Posterior cingulate gyrus (tissue), 11 donors: ENCODE measurements around the gene FAM156A.
"Not testable (repeated sequence)": the region's sequence is repeated elsewhere in the genome, so short reads cannot be mapped to it uniquely, and the experiment has no call there.

Experiments used
- DNase-seq, 10 donors: peaks; one replicate each; pipeline versions ENCODE4 v3.0.0 to v3.0.0-alpha.2; 2020 to 2021; ENCODE audit warnings: mixed read lengths in 3 of 10
- intact Hi-C: fragments of 100-400 bp; cut with DNase I; formaldehyde crosslinking; loops from one replicate; pipeline ENCODE4 v1.15.1; 2023

FAM156A gene

GRCh38 chrX:52967922-52968321, 9.6 kb upstream of the FAM156A start:
- intact Hi-C loops, DNase-seq: not testable (repeated sequence)

DNA sequence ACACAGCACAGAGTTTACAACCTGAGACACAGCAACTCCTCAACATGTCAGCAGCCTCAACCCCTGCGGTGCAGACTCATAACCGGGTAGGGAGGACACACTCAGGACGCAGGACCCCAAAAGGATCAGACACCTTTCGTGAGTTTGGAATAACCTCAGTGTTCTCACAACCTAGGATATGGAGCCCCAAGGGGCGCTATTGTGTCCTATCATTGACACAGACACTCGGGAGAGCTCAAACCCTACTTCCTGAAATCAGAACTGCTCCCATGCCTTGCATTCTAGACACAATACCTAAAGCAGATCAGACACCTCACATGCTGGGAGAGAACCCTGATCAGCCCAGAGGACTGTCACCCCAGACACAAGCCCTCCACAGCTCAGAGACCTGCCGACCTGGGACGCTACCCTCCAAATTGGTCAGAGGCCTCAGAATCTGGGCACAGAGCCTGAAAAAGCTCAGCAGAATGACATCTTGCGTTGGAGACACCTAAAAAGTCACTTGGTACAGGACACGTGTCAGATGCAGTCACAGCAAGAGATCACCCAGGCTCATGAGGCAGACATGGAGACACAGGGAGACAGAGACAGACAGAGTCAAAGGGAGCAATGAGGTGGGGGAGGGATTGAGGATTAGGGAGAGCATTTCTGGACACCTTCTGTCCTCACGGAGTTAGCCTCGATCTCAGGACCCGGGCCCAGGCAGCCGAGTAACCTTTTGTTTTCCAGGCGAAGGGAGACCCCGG, 8.8 kb upstream of the FAM156A start:
- DNase-seq, intact Hi-C loops: not testable (repeated sequence)

GRCh38 chrX:52958961-52959360, 643 bp upstream of the FAM156A start:
- DNase-seq, intact Hi-C loops: not testable (repeated sequence)

- intact Hi-C loops, DNase-seq: not testable (repeated sequence)
Observed at GRCh38 chrX:52949884-52950283, 8.4 kb downstream of the FAM156A start.

DNA sequence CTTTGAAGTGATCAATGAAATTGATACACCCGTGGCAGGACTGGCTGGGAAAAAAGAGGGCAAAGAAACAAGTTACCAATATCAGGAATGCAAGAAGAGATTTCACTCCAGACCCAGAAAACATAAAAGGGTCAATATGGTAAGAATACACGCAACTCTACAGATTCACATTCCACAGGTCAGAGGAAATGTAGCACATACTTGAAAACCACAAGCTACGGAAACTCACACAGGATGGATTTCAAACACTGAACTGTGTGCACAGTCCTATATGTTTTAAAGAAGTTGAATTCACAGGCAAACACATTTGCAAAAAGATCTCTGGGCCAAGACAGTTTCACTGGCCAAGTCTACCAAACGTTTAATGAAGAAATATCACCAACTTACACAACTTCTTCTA, 9.0 kb downstream of the FAM156A start:
- intact Hi-C loops = not testable (repeated sequence)

DNA sequence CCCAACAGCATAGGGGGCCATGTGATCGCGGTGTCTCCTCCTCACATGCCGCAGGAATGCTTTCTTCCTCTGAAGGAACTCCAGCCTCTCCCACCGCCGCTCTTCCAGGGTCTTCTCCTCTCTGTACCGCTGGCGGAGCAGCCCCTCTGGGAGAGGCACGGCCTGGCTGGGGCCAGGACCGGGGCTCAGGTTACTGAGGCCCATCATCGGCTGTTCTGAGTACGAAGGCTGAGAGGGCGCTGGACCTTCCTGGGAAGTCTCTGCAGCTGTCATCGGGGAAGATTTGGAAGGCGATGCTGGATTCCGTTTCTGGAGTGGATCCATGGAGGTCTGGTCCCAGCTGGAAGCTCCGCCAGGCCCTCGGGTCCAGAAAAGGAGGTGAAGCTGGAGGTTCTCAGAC, 10.1 kb downstream of the FAM156A start:
- DNase-seq, intact Hi-C loops: not testable (repeated sequence)

More for the DNA sequence above, 9.0 kb downstream of the FAM156A start:
- not testable (repeated sequence) for DNase-seq

DNA sequence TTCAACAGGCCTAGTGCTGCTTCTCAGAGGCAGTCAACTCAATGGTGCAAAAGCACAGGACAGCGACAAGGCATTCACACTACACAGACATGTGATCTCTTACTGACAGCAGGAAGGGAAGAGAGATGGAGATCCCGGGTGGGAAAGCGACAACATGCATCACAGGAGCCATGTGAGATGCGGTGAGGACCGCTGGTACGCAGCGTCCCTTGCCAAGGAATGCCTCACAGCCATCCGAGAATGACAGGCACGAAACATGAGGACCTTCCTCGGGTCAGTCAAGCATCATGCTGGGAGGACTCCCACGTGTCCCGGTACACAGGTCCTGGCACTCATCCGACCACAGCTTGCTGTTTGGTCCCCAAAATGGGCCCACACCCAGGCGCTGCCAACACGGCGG, 10.8 kb downstream of the FAM156A start:
- intact Hi-C loops, DNase-seq: not testable (repeated sequence)

GRCh38 chrX:52945838-52946494, 12.4 kb downstream of the FAM156A start:
- intact Hi-C loops, DNase-seq: not testable (repeated sequence)

DNA sequence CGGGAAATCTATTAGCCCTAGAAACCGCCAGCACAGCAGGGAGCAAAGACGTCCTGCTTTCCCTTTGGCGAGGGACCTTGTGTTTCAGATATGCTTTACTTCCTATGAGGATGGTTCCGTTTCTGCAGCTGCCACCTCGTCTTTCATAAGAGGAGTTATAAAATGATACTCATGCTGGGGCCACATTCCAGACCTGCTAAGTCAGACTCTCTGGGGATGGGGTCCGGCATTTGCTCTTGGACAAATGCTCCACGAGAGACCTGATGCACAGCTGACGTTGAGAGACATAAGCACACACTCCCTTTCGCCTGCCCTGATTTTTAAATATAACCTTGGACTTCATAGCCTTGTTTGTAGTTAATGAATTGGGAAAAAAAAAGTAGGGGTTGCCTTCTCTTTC, 16.6 kb downstream of the FAM156A start:
- DNase-seq, intact Hi-C loops: not testable (repeated sequence)

GRCh38 chrX:52940704-52941103, 17.6 kb downstream of the FAM156A start:
- intact Hi-C loops, DNase-seq: not testable (repeated sequence)

DNA sequence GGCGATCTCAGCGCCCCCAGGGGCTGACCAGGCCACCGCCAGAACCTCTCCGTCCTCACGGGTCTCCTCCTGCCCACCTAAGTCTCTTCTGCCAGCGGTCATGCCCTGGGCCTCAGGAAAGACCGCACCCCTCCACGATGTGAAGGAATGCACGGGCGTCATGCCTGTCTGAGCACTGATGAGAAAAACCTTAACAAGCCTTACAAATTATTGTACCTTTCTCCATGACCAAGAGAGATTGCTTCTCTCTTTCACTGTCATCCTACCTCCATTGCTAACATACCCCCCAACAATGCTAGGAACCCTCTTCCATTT, 22.9 kb downstream of the FAM156A start:
- intact Hi-C loops, DNase-seq: not testable (repeated sequence)

- peak; percentile 83 to 99 (median 96) for DNase-seq
- intact Hi-C loops = no loop called here
Observed at GRCh38 chrX:52934704-52935469, 23.4 kb downstream of the FAM156A start.

GRCh38 chrX:52933976-52934703, 24.2 kb downstream of the FAM156A start:
- DNase-seq = no peak
- intact Hi-C loops = no loop called here

GRCh38 chrX:52933213-52933612, 25.1 kb downstream of the FAM156A start:
- intact Hi-C loops = no loop called here
- DNase-seq = no peak

DNA sequence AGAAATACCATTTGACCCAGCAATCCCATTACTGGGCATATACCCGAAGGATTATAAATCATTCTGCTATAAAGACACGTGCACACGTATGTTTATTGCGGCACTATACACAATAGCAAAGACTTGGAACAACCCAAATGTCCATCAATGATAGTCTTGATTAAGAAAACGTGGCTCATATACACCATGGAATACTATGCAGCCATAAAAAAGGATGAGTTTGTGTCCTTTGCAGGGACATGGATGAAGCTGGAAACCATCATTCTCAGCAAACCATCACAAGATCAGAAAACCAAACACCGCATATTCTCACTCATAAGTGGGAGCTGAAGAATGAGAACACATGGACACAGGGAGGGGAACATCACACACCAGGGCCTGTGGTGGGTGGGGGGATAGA, 28.1 kb downstream of the FAM156A start:
- DNase-seq, intact Hi-C loops: not testable (repeated sequence)

DNA sequence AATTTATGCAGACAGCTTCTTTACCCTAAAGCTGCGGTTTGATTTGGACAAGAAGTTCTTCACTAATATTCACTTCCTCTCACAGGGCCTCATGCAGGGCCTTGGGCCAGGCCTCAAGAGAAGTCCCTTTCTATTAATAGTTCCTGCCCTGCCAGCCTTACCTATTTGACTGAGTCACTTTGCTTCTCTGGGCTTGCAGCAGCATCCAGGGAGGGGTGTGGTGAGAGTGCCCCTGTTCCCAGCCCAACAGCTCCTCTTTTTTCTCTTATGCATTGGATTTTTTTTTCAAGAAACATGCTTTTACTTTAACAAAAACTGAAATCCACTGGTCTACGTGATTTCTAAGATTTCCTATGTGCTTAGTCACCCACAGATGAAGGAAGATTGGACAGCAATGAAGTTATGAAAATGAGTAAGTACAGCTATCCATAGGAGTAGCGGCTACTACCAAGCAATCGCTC, 34.5 kb downstream of the FAM156A start:
- no peak for DNase-seq
- intact Hi-C loops = no loop called here

GRCh38 chrX:52914704-52915103, 43.6 kb downstream of the FAM156A start:
- intact Hi-C loops, DNase-seq: not testable (repeated sequence)

- intact Hi-C loops, DNase-seq: not testable (repeated sequence)
Observed at GRCh38 chrX:52913681-52914080, 44.6 kb downstream of the FAM156A start.

DNA sequence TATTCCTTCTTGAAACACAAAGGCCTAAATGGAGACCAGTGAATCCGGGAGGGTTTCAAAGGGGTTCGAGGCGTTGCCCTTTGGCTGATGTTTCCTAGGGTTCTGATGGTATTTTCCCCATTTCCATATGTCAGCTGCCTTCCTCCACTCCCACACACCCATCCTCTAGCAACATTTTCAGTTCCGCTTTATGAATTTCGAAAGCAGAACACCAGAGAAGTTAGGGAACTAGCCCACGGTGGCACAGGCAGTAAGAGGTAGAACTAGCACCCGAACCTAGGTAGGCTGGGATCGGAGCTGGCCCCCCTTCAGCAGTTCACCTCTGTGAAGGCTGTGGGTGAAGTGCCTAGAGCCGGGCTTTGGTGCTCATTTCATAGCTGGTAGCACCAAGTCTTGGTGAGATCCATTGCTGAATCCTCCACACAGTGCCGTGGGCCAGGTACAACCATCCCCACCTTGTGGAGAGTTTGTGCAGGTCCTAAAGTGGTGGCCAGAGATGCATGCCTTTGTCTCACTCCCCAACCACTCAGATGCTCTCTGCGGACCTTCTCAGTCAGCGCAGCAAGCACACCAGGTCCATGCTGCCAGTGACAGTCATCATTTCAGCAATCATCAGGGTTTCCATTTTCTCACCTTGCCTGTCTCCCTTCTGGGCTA, 48.9 kb downstream of the FAM156A start:
- DNase-seq, intact Hi-C loops: not testable (repeated sequence)

- intact Hi-C loops, DNase-seq: not testable (repeated sequence)
Observed at GRCh38 chrX:52907900-52908299, 50.4 kb downstream of the FAM156A start.
